ENCODE results near the gene CD93. TPM values are rescaled to one million over a fixed set of nuclear protein-coding genes. Genes with fewer than 3 reads are reported as not detected.

The CD93 gene
- total and polyA plus RNA-seq, 12 donors = 12.7 to 85.0 (median 35.2) TPM

- no peak for TF ChIP-seq CTCF (IDR thresholded peaks at IDR 0.05)
- Histone ChIP-seq H3K36me3 (no peaks in the 10 kb centered on the region), H3K27me3 (no peaks in the 10 kb centered on the region), H3K27ac (no peak overlapping the region), H3K4me1 (peaks cover 0 to 52% (median 14%) of the 10 kb centered on the region in 9 donors), H3K4me3 (no peak overlapping the region), H3K9me3 (no peaks in the 10 kb centered on the region)
- intact Hi-C loops (cut with DNase I) = no loop called here
- WGBS, 2 donors = 74 to 80% methylated on average over 1 of the region's 1 CpG
- ATAC-seq = no peak
- DNase-seq = no peak
These were observed 26.5 kb upstream of the CD93 start for GRCh38 chr20:23112595-23112994.

GRCh38 chr20:23111944-23112342 is 25.8 kb upstream of the CD93 start:
- Histone ChIP-seq H3K27me3 (no peaks in the 10 kb centered on the region), H3K27ac (no peak overlapping the region), H3K9me3 (no peaks in the 10 kb centered on the region), H3K4me1 (peaks cover 0 to 52% (median 18%) of the 10 kb centered on the region in 9 donors), H3K36me3 (no peaks in the 10 kb centered on the region), H3K4me3 (no peak overlapping the region)
- no peak for TF ChIP-seq CTCF (IDR thresholded peaks at IDR 0.05)
- ATAC-seq (no peak), DNase-seq (no peak)
- intact Hi-C loops (cut with DNase I) = no loop called here
- 91 to 97% methylated on average over 9 of the region's 9 CpGs for WGBS, 2 donors

- ATAC-seq (no peak), DNase-seq (no peak)
- WGBS, 2 donors = 95 to 96% methylated on average over 16 of the region's 16 CpGs
- Histone ChIP-seq H3K27ac (no peak overlapping the region), H3K4me3 (no peak overlapping the region), H3K27me3 (no peaks in the 10 kb centered on the region), H3K9me3 (no peaks in the 10 kb centered on the region), H3K36me3 (no peaks in the 10 kb centered on the region), H3K4me1 (peaks cover 0 to 52% (median 22%) of the 10 kb centered on the region in 9 donors)
- intact Hi-C loops (cut with DNase I) = no loop called here
- TF ChIP-seq CTCF (IDR thresholded peaks at IDR 0.05) = no peak
These were observed 25.3 kb upstream of the CD93 start for GRCh38 chr20:23111307-23111943.

GRCh38 chr20:23108871-23109270 is 22.7 kb upstream of the CD93 start:
- H3K4me1 ChIP-seq = peaks cover 0 to 51% (median 35%) of the 10 kb centered on the region in 9 donors
- DNase-seq (no peak), ATAC-seq (no peak)
- H3K27me3 ChIP-seq = no peaks in the 10 kb centered on the region
- no peak for TF ChIP-seq CTCF (IDR thresholded peaks at IDR 0.05)
- 88 to 91% methylated on average over 3 of the region's 3 CpGs for WGBS, 2 donors
- intact Hi-C loops (cut with DNase I) = no loop called here
- H3K9me3 ChIP-seq = no peaks in the 10 kb centered on the region
- H3K36me3 ChIP-seq = no peaks in the 10 kb centered on the region
- H3K4me3 ChIP-seq = no peak overlapping the region
- no peak overlapping the region for H3K27ac ChIP-seq
